Cerebellar cortex (tissue), 1 donor: ENCODE results near the gene GABRB2.

ENCODE experiments used
- DNase-seq: peaks from one replicate; pipeline ENCODE4 v3.0.0-alpha.2; 2015; ENCODE audit warnings: low spot score

GABRB2 gene

GRCh38 chr5:161387121-161387520 lies 159.4 kb downstream of the GABRB2 start:
- no peak for DNase-seq

- DNase-seq = no peak
These were observed 161.5 kb downstream of the GABRB2 start for GRCh38 chr5:161385027-161385426.

- DNase-seq = peak; percentile 96
These were observed 163.8 kb downstream of the GABRB2 start for GRCh38 chr5:161382685-161383084.

- no peak for DNase-seq
These were observed 166.0 kb downstream of the GABRB2 start for GRCh38 chr5:161380486-161380885.

- DNase-seq = peak; percentile 78
These were observed 167.8 kb downstream of the GABRB2 start for GRCh38 chr5:161378701-161379100.

GRCh38 chr5:161376034-161376433 lies 170.5 kb downstream of the GABRB2 start:
- DNase-seq = no peak

- DNase-seq = no peak
These were observed 173.2 kb downstream of the GABRB2 start for GRCh38 chr5:161373345-161373707.

- peak; percentile 78 for DNase-seq
These were observed 173.7 kb downstream of the GABRB2 start for GRCh38 chr5:161372682-161373344.

- DNase-seq = no peak
These were observed 177.5 kb downstream of the GABRB2 start for GRCh38 chr5:161369022-161369421.

- no peak for DNase-seq
These were observed 188.1 kb downstream of the GABRB2 start for GRCh38 chr5:161358446-161358845.

- DNase-seq = no peak
These were observed 202.3 kb downstream of the GABRB2 start for GRCh38 chr5:161344234-161344633.

GRCh38 chr5:161342886-161343285 lies 203.6 kb downstream of the GABRB2 start:
- peak; percentile 50 for DNase-seq

GRCh38 chr5:161340012-161340411 lies 206.5 kb downstream of the GABRB2 start:
- no peak for DNase-seq

GRCh38 chr5:161333194-161333880 lies 213.2 kb downstream of the GABRB2 start:
- DNase-seq = no peak

- no peak for DNase-seq
These were observed 214.2 kb downstream of the GABRB2 start for GRCh38 chr5:161332343-161332742.

- no peak for DNase-seq
These were observed 232.5 kb downstream of the GABRB2 start for GRCh38 chr5:161314033-161314432.

GRCh38 chr5:161312882-161313281 lies 233.6 kb downstream of the GABRB2 start:
- DNase-seq = peak; percentile 83

GRCh38 chr5:161311965-161312364 lies 234.6 kb downstream of the GABRB2 start:
- peak; percentile 45 for DNase-seq

GRCh38 chr5:161311146-161311708 lies 235.3 kb downstream of the GABRB2 start:
- DNase-seq = no peak

GRCh38 chr5:161306351-161306995 lies 240.1 kb downstream of the GABRB2 start:
- DNase-seq = peak; percentile 85

GRCh38 chr5:161305601-161306000 lies 240.9 kb downstream of the GABRB2 start:
- peak; percentile 90 for DNase-seq

- DNase-seq = no peak
These were observed 244.0 kb downstream of the GABRB2 start for GRCh38 chr5:161302559-161302958.

- DNase-seq = peak; percentile 62
These were observed 244.9 kb downstream of the GABRB2 start for GRCh38 chr5:161301586-161301985.
